GM21515 (cell line): Measurements from ENCODE around the gene MAP2.

Experiments used
- ATAC-seq: cut with Tn5 transposase; IDR thresholded peaks from one replicate; pipeline ENCODE4 v1.9.1; 2021; ENCODE audit not compliant: unreplicated experiment

MAP2 gene

DNA sequence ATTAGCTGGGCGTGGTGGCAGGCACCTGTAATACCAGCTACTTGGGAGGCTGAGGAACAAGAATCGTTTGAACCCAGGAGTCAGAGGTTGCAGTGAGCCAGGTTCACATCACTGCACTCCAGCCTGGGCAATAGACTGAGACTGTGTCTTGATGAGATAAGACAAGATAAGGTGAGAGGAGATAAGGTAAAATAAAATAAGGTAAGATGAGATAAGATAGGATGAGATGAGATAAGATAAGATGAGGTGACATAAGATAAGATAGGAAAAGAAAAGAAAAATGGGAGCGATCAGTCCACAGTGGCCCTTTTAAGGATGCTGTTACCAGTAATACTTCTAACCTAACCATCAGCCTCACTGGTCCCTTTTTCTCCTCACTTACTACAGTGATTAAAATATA is 213.4 kb downstream of the MAP2 start:
- ATAC-seq: no peak

DNA sequence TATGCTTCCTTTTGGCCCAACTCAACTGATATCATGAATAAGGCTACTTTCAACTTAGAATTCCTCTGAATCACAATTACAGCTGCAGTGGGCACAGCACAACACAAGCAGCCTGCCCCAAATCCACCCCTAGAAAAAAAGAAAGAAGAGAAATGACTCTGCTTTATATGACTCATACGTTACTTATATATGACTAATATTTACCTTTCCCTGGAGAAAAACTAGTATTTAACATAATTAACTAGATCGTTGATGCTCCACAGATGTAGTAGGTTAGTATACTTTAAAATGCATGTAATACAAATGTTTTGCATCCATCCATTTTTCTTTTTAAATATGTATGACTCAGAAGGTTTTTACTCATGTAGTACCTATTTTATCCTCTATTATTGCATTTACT is 214.5 kb downstream of the MAP2 start:
- ATAC-seq: no peak

DNA sequence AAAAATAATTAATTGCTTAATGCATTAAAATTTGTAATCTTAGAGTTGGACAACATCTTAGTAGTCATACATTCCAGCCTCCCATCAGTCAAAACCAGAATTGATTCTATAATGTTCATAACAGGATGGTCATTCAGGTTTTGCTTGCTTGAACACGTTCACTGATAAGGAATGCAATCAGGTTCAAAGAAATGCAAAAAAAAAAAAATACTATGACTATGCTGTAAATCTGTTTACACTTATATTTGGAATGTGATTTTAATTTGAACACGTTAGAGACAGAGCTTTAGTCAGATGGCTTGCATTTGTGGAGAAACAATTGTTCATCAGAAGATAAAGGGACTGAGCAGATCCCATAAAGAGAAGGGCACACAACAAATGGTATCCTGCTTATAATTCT is 216.5 kb downstream of the MAP2 start:
- no peak for ATAC-seq

DNA sequence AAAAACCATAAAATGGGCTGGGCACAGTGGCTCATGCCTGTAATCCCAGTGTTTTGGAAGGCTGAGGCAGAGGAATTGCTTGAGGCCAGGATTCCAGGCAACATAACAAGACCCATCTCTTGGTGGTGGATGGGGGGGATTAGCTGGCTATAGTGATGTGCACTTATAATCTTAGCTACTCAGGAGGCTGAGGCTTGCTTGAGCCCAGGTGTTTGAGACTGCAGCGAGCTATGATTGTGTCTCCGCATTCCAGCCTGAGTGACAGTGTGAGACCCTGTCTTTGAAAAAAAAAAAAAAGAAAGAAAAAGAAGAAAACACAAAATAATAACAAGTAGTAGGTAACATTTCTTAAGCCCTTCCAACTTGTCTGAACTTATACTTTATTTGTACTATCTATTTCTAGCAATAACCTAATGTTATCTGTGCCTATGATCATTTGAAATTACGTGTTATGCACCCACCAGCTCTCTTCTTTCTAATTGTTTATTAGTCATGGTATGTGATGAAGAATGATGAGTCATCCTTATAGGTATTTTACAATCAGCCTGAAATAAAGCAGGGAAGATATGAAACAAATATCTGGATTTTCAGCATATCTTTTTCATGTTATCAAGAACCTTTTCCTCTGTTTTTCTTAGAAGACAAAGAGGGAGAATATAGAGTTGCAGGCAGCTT is 218.4 kb downstream of the MAP2 start:
- no peak for ATAC-seq

DNA sequence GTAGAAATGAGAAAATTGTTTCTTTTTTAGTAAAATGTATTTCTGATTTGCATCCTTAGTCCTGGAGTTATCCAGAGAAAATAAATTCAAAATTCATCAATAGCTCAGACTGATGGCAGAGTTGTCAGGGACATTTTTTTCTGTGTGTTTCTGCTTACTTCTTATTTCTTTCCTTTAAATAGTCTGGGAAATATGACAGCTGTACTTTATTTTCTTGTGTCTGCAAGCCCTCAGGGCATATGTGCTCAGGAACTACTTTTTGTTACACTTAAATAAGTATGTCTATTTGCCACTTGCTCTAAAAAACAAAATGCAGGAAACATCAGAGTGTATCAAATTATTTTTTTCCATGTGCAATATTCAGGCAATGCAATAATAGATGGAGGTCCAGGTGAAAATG is 221.0 kb downstream of the MAP2 start:
- ATAC-seq: no peak

DNA sequence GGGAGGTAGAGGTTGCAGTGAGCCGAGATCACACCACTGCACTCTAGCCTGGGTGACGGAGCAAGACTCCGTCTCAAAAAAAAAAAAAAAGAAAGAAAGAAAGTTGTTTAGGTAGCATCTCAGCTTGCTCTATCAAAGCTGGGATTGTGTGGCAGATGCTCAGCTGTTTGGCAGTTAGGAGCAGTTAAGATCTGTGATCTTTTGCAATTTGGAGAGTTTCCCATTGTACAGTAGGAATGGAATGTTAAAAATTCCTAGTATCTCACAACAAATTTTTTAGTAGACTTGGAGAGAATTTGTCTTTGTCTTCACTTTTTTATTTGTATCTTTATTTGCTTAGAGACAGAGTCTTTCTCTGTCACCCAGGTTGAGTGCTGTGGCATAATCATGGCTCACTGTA is 224.9 kb downstream of the MAP2 start:
- ATAC-seq: no peak

DNA sequence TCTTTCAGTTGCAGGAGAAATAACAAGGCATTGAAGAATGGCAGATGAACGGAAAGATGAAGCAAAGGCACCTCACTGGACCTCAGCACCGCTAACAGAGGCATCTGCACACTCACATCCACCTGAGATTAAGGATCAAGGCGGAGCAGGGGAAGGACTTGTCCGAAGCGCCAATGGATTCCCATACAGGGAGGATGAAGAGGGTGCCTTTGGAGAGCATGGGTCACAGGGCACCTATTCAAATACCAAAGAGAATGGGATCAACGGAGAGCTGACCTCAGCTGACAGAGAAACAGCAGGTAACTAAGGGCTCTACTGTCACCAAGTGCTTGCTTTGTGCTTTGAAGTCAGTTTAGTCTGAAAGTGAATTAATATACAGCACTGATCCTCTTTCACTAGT is 229.3 kb downstream of the MAP2 start:
- no peak for ATAC-seq

DNA sequence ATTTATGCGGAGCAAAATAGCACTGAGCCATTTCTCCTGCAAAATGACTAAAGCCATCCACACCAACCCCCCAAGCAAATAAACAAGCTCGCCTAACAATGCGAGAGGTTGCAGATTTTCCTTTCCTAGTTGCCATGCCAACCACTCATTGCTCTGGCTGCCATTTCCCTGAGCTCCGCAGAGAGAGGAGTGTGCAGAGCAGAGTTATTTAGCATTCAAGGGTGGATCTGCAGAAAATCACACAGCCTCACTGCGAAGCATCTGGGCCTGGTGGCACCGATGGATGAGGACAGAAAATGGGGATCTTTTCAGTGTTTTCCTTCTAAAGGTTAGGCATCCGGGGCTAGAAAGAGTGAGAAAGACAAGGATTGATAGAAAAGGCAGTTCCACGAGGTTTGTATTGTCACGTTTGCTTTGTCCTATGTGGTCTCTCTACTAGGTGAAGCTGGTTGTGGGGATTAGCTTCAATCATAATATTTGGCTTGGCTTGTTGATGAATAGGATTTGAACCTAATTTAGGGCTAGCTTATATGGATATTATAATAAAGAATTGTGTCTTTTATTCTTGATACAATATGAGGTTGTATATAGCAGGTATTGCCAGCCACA is 237.5 kb downstream of the MAP2 start:
- no peak for ATAC-seq

DNA sequence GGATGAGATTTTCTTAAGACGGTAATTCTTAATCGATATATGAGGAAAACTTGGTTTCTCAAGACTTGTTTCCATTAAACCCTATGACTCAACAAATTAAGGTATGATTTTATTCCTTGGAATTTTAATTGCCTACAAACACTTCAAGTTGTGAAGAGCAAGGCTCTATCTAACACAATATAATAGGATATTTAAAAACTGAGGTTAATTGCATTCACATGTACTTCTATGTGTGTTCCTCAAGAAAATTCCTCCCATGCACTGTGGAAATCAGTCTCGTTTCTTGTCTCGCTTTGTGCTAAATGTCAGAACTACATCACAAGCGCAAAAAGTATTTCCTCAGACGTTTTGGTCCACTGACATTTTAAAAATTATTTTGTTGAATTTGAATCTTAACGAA is 238.2 kb downstream of the MAP2 start:
- ATAC-seq: no peak

DNA sequence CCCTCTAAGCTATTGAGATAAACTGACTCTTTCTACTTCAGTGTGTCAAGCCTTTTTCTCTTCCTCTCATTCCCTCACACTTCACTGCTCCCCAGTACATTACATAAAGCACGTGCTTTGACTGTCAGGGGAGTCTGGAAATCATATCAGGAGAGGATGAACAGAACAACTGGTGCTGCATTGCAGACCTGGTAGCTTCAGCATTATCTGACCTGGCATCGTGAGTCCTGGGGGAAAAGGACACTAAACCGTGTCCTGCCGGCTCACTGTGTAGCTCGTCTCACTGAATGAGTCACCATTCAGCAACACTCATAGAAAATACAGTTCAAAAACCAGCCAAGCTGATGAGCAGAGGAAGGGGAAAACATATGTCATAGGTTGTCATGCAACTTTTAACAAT is 239.3 kb downstream of the MAP2 start:
- ATAC-seq: no peak

DNA sequence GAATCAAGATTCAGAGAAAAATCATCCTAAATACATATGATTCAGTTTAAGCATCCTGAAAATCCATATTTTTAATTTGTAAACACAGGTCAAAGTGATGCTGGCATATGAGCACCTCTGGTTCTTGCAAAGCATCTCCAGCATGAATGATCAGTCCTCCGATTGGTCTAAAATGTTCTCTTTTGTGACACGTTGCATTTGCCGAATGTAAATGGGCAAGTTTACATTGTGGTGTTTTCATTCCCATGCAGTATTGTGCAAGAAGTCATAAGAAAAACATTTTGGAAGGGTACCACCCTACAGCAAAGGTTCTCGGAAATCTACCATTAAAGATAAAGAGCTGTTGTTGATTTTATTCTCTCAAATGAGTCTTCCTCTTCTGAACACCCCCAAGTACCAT is 239.8 kb downstream of the MAP2 start:
- no peak for ATAC-seq

DNA sequence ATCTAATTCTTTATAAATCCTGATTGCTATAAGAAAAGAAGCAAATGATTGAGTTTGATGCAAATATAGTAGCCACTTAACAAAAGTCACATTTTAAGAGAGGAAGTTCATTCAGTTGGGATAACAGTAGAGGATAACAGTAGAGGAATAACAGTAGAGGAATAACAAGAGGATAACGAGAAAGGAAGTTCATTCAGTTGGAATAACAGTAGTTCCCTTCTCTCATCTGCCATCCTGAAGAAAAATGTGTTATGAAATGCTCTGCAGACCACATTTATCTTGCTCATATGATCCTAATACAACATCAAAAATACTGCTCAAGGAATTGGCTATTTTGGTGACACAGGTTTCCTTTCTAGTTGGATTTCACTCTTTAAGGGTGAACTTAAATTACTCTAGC is 242.4 kb downstream of the MAP2 start:
- ATAC-seq: no peak

DNA sequence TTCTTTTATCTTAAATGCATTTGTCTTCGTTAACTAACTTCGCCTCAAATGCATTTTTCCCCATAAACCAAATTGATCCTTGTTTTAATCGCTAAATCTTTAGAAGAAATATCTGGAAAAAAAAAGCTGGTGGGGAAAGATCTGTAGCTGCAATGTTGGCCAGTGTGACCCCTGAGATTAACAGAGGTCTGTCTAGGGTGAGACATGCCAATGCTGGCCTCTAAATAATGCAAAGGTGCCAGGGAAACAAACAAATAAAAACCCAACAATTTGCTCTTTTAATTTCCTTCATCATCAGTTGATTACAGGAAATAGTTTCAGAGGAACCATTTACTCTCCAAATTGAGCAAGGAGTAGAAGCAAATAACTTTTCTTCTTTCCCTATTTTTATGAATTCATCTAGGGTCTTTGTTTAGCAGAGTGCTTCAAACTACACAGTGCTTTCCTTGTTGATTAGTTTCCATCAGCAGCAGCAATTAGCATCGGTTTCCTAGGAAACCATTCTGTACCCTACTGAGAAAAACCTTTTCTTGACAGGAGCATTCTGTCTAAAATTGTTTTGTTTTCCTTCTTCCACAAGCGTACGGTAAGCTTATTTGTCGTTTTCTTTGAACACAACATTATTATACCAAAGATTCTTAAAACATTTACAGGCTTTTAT is 247.3 kb downstream of the MAP2 start:
- no peak for ATAC-seq

DNA sequence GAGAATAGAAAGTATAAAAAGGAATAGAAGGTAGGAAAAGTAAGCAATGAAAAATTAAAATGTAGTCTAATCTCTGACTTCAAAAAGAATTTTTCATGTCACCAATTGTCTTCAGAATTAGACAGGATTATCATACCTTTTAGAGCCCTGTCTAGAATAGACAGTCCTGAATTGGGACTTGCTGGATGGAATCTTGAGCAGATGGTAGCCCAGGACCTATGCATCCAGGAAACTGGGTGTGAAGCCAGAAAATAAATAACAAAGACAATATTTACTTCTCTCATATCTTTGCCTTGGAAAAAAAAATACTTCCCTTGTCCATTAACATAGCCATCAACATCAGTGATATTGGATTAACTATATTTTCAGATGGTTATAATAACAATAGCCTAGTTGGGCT is 250.0 kb downstream of the MAP2 start:
- ATAC-seq: no peak

DNA sequence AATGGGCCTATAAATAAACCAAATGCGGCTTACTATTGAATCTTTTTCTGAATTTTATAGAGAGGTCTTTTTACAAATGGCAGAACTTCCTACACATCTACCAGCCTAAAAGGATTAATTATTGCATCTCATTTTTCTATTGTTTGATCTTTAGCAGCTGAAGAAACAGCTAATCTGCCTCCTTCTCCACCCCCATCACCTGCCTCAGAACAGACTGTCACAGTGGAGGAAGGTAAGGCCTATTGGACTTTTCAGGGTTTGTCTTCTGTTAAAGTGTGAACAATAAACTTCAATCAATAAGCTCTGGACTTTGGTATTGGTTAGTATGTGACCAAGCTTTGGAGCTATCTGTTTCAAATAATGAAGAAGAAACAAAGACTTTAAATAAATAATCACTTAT is 256.7 kb downstream of the MAP2 start:
- no peak for ATAC-seq

DNA sequence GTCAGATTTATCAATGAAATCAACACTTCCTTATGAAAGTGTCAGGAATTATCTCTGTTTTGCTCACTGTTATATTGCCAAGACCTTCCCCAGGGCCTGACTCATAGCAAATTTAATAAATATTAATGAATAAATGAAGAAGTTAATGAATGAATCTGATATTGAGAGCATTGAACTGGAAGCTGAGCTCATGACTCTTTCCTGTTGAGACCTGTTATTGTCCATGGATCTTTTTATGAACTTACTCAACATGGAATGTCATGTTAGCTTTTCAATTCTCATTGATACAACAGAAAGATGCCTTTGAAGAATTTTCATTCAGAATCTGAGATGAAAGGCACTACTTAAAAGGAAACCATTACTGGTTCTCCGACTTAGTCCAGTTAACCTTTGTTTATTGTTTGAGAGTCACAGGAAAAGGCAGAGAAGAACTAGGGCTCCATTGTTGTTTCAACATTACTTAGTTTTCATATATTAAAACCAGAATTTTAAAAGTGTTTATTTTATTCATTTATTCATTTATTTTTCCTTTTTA is 257.4 kb downstream of the MAP2 start:
- ATAC-seq: no peak

DNA sequence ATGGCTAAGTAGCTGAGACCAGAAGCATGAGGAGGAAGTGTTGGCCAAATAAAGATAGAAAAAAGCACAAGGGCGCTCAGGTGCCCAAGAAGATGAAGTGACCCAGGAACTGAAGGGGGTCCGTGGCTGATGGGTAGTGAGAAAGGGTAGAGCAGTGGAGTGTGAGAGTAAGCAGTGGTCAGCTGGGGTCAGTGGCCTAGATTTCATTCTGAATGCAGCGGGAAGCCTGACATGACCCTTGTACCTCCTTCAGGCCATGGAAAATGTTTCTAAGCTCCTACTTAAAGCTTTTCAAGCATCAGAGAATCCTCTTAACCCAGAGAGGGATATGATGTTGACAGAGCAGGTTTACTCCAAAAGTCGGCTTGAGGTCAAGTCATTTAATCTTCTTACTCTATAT is 258.8 kb downstream of the MAP2 start:
- ATAC-seq: no peak

DNA sequence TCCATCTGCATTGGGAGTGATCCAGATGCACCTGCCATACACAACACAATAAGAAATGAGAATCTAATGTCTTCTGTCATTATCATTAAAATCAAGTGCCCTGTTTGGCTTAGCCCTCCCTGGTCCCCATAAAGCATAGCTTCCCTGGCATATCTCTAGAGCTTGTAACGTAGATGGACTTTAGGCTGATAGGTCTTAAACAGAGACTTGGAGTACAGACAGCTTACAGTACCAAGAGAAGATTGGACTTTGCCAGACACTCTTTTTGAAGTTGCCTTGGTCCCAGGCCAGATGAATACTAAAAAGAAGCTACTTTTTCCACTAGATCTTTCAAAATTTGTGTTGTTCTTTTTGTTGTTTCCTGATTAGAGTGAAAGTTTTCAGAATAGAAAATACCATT is 261.5 kb downstream of the MAP2 start:
- ATAC-seq: no peak

DNA sequence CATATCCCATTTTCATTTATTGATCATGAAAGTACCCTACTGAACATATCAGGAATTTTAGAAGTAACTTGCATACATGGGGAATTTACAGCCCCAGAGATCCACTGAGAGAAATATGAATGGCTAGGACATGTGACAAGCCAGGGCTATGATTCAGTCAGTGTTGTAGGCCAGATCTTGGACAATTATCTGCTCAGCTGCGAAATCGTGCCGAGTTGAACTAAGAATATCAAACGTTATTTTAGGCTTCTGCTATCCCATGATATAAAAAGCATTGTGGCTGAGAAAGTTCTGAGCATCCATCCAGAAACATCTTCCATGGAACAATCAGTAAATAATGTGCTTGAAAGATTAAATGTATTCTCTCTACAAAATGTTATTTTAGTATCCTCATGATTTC is 262.1 kb downstream of the MAP2 start:
- ATAC-seq: no peak

DNA sequence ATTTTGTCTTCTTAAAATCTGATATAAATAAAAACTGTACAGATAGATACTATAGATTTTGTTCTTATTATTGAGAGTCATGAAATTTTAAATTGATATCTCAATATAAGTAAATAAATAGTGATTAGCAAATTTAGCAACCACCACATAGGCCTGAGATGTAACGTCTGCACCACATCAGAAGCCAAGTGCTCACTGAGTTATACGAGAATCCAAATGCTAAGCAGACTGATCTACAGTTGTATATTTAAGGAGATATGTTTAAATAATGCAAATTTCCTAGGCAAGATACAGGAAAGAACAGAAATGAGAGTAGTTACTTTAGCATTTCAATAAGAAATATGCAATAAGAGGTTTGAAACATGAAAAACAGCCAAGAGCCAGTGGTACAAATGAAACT is 262.6 kb downstream of the MAP2 start:
- ATAC-seq: no peak

DNA sequence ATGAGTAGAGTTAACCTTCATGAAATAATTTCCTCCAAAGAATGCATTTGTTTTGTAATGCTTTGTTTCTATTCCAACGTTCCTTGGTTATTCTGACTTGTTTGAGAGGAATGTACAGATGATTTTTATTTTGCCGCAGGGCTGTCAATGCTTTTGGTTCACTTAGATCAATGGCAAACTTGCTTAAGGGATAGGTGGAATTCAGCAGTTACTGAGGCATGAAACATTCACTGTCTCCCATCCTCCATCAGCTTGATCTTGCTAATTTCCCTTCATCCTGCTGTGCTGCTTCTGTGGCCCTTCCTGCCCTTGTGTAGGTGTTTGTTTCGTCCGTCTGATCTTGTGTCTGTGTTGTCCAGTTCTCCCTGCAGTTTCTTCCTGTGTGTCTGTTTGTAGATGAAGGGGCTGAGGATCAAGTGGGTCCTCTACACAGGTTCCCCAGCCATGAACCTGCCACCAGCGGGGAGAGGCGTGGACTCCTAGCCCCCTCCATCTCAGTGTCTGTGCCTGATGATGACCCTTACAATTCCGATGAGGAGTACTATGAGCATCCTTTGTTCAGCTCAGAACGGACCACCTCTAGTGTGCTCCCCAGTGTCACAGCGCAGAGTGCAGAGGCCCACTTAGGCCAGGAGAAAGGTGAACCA is 263.6 kb downstream of the MAP2 start:
- no peak for ATAC-seq

DNA sequence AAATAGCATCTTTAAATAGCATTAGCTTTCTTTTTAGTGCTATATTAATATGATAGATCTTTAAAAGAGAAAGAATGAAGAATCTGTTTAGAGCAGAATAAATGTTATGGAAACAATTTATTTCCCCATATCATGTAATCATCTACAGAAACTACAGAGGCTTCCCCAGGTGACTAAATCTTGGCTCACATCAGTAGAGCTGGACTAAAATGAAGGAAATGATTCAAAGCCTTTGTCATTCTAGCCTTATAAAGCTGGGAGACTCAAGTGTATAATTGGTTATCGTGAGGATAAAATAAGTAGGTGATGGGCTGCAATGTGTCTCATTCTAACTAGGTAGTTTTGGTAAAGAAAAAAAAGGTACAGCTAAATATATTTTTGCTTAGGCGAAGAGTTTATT is 264.5 kb downstream of the MAP2 start:
- ATAC-seq: no peak
